GM21825 (cell line): ENCODE measurements around the gene HNF1B.
A peak's percentile ranks its signal among the peaks of the same experiment; 100 is the strongest.

Source experiments
- ATAC-seq: cut with Tn5 transposase; IDR thresholded peaks from one replicate; pipeline ENCODE4 v1.9.1; 2021; ENCODE audit warnings: mild to moderate bottlenecking, moderate library complexity; ENCODE audit not compliant: unreplicated experiment

The HNF1B gene

DNA sequence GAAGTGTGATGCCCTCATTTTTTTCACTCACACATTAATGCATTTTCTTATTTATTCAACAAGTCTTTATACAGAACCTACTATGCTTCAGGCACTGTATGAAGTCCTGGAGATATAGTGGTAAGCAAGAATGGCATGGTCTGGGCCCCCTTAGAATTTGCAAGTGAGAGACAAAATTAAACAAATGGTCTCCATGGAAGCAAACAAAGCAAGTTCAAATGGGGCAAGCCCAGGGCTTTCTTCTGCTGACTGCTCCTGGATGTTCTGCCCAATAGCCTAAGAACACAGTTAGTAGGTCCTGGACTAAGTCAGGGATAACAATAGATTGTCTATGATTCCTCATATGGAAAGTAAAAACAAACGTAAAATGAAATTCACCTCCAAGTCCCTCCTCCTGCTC lies 70.3 kb downstream of the HNF1B start:
- no peak for ATAC-seq

DNA sequence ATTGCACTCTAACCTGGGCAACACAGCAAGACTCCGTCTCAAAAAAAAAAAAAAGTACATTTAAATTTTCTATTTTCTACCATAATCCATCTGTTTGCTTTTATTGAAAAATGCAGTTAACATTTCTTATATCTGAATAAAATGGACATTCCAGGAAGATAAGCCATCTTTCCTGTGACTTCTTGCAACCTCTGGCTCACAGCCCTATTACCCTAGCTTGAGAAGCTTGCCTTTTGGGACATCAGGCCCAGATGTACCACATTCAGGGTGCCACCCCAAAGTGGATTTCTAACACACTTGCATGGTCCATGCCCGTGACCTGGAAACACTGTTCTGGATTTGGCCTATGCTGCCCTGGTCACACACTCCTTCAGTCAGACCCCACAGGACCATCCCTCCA lies 71.5 kb downstream of the HNF1B start:
- ATAC-seq, result no peak

DNA sequence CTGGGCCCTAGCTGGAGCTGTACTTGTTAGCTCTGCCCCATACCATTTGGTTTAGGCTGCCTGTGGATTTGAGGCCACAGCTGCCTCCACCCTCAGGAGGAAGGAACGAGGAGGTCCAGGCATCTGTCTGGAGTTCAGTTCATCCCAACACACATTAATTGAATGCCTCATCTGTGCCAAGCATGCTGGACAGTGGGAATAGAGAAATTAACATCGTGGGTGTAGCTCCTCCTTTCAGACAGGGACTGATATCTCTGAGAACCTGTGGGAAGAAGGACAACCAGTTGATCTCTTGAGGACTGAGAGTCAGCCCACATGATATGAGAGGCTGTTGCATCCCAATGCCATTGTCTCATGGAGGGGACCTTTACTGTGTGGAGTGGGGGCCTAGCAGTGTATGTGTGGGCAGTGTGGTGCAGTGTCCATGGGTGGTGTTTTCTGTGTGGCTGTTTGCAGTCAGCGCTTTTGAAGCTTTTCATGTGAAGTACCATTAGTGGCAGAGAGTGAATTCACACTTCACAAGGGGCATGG lies 72.2 kb downstream of the HNF1B start:
- no peak for ATAC-seq

DNA sequence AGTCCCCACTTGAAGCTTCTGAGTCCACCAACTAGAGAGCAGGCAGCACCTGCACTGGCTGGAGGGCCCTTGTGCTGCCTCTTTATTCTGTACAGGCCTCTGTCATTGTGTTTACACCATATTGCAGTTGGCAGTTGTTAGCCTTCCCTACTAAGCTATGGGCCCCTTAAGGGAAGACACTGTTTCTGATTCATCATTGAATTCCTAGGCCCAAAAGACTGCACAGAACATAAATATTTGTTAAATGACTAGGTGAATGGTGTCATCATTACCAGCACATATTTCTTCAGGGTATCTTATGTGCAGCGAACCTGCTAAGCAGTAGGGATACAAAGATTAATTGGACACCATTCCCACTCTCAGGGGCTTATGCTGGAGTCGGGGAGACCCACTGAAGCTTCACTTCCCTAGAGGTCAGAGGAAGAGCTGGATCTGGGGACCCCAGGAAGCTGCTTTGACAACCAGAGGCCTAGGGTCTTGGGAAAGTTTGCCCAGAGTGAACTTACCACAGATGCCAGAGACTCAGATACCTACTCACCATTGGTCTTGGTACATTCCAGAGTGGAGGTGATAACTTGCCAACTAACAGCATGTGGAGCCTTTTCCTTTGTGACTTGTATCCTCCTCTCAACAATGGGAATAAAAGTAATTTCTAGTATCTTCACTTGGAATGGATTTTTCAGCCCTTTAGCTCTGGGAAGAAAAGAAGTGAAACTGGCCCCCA lies 72.9 kb downstream of the HNF1B start:
- no peak for ATAC-seq

DNA sequence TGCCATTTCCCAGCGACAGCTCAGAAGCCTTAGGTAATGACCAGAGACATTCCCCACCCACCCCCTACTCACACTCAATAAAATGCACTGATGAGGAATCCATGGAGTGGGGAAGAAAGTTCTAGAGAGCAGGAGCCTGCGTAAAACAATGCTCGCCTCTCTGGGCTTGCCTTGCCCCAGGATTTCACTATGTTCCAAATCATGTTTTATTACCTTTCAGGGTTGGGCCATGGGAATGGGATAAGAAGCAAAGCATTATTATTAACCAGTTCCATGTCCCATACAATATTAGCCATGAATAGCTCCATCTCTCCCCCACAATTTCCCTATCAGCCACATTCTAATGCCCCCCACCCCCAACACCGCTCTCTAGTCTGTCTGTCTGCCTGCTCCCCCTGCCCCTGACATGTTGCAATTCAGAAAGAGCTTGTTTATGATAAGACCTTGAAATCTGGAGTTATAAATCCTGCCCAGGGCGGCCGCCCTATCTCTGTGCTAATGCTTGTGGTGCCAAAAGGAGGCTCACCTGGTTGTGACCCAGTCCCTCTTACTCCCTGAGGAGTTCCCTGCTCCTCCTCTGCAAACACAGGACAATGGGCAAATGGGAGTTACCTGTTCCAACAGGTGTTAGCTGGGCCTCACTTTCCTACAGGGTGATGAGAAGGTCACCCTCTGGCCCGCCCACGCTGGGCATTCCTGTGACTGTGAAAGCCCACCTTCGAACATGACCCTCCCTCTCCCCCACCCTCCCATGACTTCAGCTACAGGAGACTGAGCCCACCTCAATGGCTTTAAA lies 73.6 kb downstream of the HNF1B start:
- no peak for ATAC-seq

DNA sequence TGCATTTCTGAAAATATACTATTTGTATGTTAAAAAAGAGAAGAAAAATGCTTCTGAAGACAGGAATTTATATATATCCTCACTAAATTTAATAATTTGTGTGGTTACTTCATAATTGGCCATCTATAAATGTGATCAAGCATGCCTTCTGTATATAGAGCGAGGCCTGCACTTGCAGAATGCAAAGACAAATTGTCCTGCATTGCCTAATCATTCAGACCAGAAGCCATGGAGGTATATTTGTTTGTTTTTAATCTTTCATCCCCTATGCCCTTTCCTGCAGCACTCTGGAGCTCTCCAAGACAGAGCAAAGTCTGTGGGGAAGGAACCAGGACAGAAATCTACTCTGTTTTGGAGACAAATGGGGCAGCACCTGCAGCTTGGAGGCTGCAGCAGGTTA lies 77.8 kb downstream of the HNF1B start:
- no peak for ATAC-seq

DNA sequence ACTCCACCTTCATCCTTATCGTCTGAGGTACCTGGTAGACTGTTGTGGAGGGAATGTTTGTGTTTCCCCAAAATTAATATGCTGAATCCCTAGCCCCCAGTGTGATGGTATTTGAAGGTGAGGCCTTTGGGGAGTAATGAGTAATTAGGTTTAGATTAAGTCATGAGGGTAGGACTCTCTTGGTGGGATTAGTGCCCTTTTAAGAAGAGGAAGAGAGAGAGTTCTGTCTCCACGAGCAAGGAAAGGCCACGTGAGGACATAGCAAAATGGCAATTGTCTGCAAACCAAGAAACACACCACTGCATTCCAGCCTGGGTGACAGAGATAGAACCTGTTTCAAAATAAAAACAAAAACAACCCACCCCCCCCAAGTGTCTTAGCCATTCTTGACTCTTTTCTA lies 80.6 kb downstream of the HNF1B start:
- ATAC-seq, result no peak

DNA sequence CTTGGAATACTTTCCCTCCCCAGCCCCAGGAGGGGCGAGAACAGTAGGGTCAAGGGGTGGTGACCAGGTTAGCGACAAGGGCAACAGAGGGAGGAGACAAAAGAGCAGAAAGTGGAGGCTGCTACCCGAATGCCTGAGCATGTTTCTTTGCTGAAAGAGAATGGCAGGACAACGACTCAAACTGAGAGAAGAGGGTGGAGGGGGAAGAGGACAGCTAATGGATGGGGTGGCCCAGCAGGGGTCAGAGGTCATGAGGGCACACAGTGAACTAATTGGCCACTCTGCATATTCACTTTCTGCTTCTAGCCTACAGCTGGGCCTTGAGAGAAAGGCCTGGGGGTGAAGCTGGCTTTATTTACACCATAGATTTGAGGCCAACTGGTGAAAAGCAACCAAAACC lies 82.5 kb downstream of the HNF1B start:
- no peak for ATAC-seq

DNA sequence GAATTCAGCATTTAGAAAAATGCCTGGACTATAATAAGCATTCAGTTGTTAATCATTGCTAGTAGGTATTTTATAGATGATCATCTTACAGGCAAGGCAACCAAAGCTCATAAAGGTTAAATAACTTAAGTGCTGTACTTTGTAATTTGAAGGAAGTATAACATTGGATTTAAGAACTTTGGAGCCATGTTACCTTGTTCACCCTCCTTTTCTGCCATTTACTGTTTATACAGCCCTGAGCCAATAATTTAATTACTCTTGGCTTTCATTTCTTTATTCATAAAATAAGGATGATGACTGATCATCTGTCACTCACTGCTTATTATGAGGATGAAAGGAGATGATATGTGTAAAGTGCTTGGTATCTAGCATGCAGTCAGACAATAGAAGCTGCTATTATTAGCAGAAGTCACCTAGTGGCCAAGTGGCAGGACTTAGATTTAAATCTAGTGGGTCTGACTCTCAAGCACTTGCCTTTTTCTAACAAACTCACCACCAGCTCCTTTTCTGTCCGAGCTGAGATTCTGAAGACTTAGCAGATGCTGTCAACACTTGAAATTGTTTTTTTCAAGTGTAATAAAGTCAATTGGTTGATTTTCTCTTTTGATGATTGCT lies 83.4 kb downstream of the HNF1B start:
- no peak for ATAC-seq

DNA sequence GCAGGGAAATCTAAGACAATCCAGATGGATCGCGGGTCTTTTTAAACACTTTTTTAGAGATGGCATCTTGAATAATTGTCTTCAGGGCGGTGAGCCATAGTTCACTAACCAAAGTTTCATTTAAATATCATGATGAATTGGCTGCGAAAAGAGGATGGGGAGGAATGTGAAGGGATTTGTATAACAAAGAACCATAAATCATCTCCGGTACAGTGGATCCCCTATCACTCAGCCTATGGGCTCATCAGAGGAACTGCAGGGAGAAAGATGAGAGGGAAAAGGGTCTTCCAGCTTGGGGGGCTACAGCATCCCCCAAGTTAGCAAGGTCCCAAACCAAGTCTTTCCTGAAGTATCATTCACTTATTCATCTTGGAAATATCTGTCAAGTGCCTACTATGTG lies 84.9 kb downstream of the HNF1B start:
- no peak for ATAC-seq

DNA sequence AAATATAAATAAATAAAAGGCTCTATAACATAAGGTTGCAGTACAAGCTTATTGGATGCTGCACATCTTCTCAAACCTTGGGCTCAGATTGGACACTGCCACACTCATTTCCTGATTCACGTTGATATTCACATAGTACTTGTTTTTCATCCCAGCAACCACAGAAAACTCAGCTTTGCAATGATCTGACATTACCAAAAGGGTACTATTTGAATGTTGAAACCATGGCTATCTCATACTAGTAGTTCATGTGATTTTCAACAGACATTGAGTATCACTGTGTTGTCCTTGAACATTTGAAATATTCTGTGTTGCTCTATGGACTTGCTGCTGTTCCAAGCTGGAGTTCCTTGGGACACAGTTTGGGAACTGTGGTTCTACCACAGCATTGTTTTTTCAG lies 87.7 kb downstream of the HNF1B start:
- ATAC-seq, result no peak

DNA sequence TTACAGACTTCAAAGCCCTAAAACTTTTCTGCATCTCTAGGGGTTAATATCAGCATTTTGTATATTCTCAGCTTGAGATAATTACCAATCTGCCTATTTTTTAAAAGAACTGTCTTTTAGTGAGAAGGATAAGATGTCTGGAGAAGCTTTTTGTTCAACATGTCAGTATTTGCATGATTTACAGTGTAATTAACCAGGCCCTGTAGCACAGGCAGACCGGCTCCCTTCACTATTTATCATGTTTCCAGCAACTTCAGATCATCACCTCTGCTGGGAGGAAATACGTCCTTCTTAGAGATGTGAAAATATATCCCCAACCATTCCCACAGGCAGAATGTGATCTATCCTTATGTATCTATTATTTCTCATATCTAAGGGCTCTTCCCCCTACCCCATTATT lies 93.0 kb downstream of the HNF1B start:
- ATAC-seq, result no peak

DNA sequence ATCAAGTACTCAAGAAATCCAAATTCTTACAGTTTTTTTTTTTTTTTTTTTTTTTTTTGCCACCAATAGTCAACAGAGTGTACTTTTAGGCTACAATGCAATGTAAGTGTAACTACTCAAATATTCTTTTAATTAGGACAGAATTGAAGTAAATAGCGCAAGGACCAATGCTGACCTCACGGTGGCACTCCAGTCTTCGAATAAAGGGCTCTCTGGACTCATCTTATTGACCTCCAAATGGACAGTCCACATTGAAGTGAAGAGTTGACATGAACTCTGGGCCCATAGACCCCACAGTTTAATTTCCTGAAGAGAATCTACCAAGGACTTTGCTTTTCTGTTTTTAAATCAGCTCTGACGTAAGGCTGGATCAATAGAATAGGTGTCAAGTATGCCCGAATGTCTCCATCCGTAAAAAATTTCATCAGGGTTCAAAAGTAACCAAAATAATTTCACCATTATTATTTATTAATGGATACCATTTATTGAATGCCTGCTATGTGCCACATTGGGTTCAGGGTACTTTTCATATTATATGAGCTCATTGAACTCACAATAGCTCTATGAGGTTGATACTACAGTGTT lies 94.3 kb downstream of the HNF1B start:
- ATAC-seq, result no peak

DNA sequence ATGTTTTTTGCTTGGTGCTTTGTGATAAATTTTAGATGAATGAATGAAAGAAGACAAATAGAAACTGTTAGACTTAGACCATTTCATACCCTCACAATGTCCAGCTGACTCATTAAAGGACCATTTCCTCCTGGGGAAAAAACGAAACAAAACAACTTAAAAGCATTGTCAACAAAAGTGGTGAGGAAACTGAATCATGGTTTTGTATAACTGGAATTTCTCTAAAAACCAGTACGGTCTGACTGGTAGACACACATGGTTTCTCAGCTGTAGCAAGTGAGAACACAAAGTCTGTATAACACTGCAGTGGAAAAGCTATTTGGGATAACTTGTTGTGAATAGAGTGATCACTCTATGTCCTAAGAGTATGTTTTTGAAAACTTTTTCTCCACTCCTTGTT lies 96.3 kb downstream of the HNF1B start:
- ATAC-seq, result no peak

DNA sequence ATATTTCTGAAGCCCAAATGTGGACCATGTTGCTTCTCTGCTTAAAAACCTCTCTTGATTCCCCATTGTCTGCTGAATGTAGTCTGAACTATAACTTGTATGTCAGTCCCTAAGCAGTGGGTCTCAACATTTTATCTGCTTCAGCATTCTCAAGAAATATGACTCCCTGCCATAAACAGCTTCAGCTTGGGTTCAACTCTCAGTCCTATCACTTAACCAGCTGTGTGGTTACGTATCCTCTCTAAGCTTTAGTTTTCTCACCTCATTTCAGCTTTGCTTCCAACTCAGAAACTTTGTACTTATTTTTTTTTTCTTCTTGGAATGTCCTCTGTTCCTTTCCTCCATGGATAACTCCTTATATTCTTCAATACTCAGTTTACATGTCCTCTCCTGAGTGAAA lies 97.0 kb downstream of the HNF1B start:
- no peak for ATAC-seq

DNA sequence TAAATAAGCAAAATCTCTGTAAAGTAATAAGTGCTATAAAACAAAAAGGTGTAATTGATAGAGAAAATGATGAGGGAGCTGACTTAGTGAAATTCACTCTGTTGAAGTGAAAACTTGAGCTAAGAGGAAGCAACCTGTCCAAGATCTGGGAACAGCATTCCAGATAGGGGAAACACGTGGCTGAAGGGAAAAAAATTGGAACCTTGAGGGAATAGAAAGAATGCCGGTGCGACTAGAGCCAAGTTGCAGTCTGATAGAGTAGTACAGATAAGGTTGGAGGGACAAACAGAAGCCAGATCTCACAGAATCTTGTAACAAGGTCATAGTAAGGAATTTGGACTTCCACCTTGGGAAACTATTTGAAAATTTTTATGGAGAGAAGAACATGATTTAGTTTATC lies 101.0 kb downstream of the HNF1B start:
- ATAC-seq, result no peak

DNA sequence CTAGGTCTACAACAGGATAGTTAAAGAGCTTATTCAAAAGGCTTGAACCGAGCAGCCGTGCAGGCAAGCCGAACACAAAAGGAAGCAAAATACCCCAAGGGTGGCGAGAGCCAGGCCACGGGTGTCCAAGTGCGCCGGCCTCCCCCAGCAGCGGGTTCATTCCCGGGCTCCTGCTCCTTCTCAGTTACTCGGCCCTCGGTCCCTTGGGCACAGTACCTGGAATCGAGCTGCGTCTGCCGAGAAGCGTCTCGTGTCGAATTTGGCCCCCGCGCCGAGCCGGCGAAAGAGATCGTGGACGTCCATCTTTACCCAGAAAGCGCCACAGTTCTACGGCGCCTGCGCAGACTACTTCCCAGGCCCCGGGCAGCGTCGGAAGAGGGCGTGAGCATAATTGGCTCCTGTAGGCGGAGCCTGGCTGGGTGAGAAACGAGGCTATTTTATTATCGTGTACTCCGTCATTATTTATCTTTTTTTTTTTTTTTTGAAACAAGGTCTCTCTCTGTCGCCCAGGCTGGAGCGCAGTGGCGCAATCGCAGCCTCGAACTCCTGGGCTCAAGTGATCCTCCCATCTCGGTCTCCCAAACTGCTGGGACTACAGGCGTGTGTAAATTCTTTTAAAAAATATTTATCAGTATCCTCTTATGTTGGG lies 101.6 kb downstream of the HNF1B start, which contains the start of gene DDX52:
DDX52 (minus strand) TSS at position 329 of the 649 bp plus-strand sequence; CDS start at position 303, 26 bp downstream.
- peak; percentile 71 for ATAC-seq

DNA sequence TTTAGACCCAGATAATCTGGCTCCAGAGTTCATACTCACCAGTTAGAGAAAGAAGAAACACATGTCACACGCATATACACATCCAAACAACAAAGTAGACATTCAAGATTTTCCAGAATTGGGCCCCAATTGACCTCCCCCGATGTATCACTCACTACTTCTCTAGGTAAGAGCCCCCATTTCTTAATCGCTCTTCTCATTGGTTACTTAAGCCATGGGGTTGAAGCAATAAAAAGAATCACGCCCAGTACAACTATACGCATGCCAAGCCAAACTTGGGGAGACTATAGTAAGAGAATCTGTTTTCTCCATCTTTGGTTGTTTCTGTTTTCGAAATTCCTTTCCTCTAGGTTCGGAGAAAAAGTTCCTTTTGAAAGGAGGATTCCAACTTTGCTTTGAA lies 102.2 kb downstream of the HNF1B start:
- no peak for ATAC-seq

DNA sequence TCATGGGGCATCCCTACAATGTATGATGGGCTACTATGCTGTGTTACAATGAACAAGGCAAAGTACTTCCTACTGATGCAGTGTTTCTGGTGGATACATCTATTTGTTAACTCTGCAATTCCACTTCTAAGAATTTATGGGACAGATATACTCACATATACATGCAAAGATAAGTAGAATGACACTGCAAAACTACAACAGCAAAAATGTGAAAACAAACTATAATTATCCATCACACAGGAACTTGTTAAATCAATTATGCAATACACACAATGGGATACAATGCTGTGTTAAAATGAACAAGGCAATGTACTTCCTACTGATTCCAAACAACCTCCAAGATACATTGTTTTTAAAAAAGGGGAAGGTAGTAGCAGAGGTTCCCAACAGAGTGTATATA lies 104.8 kb downstream of the HNF1B start:
- ATAC-seq, result no peak

DNA sequence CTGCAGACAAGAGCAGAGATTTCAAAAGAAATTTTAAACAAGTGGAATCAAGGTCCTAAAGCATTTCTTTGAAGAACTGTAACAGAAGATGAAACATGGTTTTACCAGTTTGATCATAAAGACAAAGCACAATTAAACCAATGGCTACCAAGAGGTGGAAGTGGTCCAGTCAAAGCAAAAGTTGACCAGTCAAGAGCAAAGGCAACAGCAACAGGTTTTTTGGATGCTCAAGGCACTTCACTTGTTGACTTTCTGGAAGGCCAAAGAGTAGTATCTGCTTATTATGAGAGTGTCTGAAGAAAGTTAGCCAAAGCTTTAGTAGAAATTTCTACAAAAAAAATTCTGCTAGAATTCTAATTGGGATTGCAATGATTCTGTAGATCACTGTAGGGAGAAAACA lies 106.9 kb downstream of the HNF1B start:
- ATAC-seq, result no peak
